ENCODE results near the gene AQP12A. TPM values are rescaled to one million over a fixed set of nuclear protein-coding genes. Genes with fewer than 3 reads are reported as not detected.
A peak's percentile ranks its signal among the peaks of the same experiment; 100 is the strongest.

AQP12A gene
- total and polyA plus RNA-seq, 9 of the 15 experiments (the other 6 are each of a cell fraction or from before 2014, with no cell fraction given) = not detected

GRCh38 chr2:240735476-240735875 lies 43.8 kb downstream of the AQP12A start:
- H3K27ac ChIP-seq (ENCODE audit: extremely low read depth, low read depth, low read length) = no peak overlapping the region
- H3K27me3 ChIP-seq (ENCODE audit: control insufficient read depth in 2 of 2, insufficient read depth in 2 of 2, low read length in 2 of 2) = peaks cover 4 to 54% of the 10 kb centered on the region in 2 experiments; a peak in 4 of 5 replicates
- no peak for TF ChIP-seq KLF6 (CRISPR knock-in tag; IDR thresholded peaks at IDR 0.05; ENCODE audit: borderline replicate concordance)
- TF ChIP-seq RUNX1 (IDR thresholded peaks at IDR 0.05; ENCODE audit: low read depth) = no peak
- no peak for TF ChIP-seq PCBP1 (IDR thresholded peaks at IDR 0.05; ENCODE audit: low read depth, low read length, poor library complexity, severe bottlenecking)
- no peak for TF ChIP-seq FUS (optimal IDR thresholded peaks at IDR 0.05; ENCODE audit: low read depth, low read length)
- TF ChIP-seq, protein P1, sequence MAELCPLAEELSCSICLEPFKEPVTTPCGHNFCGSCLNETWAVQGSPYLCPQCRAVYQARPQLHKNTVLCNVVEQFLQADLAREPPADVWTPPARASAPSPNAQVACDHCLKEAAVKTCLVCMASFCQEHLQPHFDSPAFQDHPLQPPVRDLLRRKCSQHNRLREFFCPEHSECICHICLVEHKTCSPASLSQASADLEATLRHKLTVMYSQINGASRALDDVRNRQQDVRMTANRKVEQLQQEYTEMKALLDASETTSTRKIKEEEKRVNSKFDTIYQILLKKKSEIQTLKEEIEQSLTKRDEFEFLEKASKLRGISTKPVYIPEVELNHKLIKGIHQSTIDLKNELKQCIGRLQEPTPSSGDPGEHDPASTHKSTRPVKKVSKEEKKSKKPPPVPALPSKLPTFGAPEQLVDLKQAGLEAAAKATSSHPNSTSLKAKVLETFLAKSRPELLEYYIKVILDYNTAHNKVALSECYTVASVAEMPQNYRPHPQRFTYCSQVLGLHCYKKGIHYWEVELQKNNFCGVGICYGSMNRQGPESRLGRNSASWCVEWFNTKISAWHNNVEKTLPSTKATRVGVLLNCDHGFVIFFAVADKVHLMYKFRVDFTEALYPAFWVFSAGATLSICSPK (IDR thresholded peaks at IDR 0.05; ENCODE audit: borderline replicate concordance) = no peak
- no peak for TF ChIP-seq CHD1 (IDR thresholded peaks at IDR 0.05; ENCODE audit: low read length)
- no peak for TF ChIP-seq PHF21A (IDR thresholded peaks at IDR 0.05; ENCODE audit: borderline replicate concordance, low read depth)
- no peak for TF ChIP-seq CBX8 (IDR thresholded peaks at IDR 0.05; ENCODE audit: borderline replicate concordance, extremely low read depth, low read depth, low read length, poor library complexity, severe bottlenecking)
- no peak overlapping the region for H3K9ac ChIP-seq (ENCODE audit: insufficient read depth in 1 of 2, low read depth in 2 of 2, low read length in 2 of 2)
- DNase-seq (ENCODE audit: extremely low read depth in 1 of 4, low spot score in 3 of 4) = peak in 2 of 4 experiments; percentile 18 to 29
- H3K4me1 ChIP-seq (replicated peaks in 1 of 2; ENCODE audit: control insufficient read depth in 2 of 2, insufficient read depth in 2 of 2, low read length in 2 of 2) = peaks cover 0 to 7% of the 10 kb centered on the region in 2 experiments; a peak in 1 of 5 replicates
- intact Hi-C loops (cut with micrococcal nuclease) = no loop called here
- H3K79me2 ChIP-seq (ENCODE audit: control insufficient read depth, insufficient read depth, low read length) = no peaks in the 10 kb centered on the region
- ChIA-PET CTCF (ENCODE audit: low intra/inter-chr PET ratio) (no interaction called here), POLR2A (no interaction called here)
- H3K36me3 ChIP-seq (ENCODE audit: control insufficient read depth, insufficient read depth, low read length) = no peaks in the 10 kb centered on the region
- no peaks in the 10 kb centered on the region for H3K9me3 ChIP-seq (replicated peaks; ENCODE audit: control insufficient read depth, insufficient read depth, low read depth, low read length)
- no peaks in the 10 kb centered on the region for H3K9me1 ChIP-seq (ENCODE audit: control insufficient read depth, insufficient read depth, low read length)
- H2AFZ ChIP-seq (ENCODE audit: low read depth, low read length) = no peak overlapping the region
- H4K20me1 ChIP-seq (replicated peaks; ENCODE audit: control insufficient read depth, insufficient read depth, low read length) = no peaks in the 10 kb centered on the region
- BruUV-seq (replicated peaks) = no TSS peak
- ATAC-seq = no peak
- no CpG with 5 or more reads among the region's 10 CpGs for WGBS (ENCODE audit: insufficient coverage, low coverage, missing lambda C conversion rate)
- no peak for FAIRE-seq
- no peak overlapping the region for H3K4me3 ChIP-seq
- in situ Hi-C loops (cut with MboI) = no loop called here
- H3K4me2 ChIP-seq (ENCODE audit: insufficient read depth, low read length) = no peak overlapping the region
